H1 (cell line): ENCODE results near the gene GLG1. TPM values are rescaled to one million over a fixed set of nuclear protein-coding genes. Genes with fewer than 3 reads are reported as not detected.
A peak's percentile ranks its signal among the peaks of the same experiment; 100 is the strongest.

Experiments
- CTCF ChIA-PET: fragments of 300-600 bp; sonication (Branson Sonifier 250); formaldehyde crosslinking; loops from one replicate; lab custom pipeline; 2021; ENCODE audit not compliant: partially characterized antibody; lab: Charles Lee
- POLR2A ChIA-PET: fragments of 300-600 bp; sonication (Branson Sonifier 250); formaldehyde crosslinking; loops from one replicate; lab custom pipeline; 2021; ENCODE audit warnings: inconsistent platforms; ENCODE audit not compliant: partially characterized antibody; lab: Charles Lee
- DNase-seq, 2 experiments: peaks; one replicate each; pipeline versions ENCODE4 v3.0.0 to v3.0.0-alpha.2; 2010 to 2022; ENCODE audit warnings: low spot score in 2 of 2, low read depth in 1 of 2, mixed read lengths in 1 of 2
- FAIRE-seq: peaks from 2 replicates; lab custom pipeline; 2011; peaks lifted over from hg19 to GRCh38; lab: Jason Lieb, UNC
- H2AFZ ChIP-seq: 2 replicates; pipeline ENCODE4 v1.8.1; 2012; ENCODE audit warnings: low read length, inconsistent platforms
- H2AK5ac ChIP-seq: 2 replicates; pipeline ENCODE4 v1.6.1; 2013; ENCODE audit warnings: low read depth, low read length
- H2BK120ac ChIP-seq: replicated peaks from 2 replicates; pipeline ENCODE3; 2013; ENCODE audit warnings: low read depth, low read length, inconsistent platforms
- H2BK12ac ChIP-seq: 2 replicates; pipeline ENCODE4 v1.6.1; 2013; ENCODE audit warnings: low read depth, low read length
- H2BK15ac ChIP-seq: 2 replicates; pipeline ENCODE4 v1.6.1; 2013; ENCODE audit warnings: low read length
- H2BK20ac ChIP-seq: 2 replicates; pipeline ENCODE4 v1.6.1; 2013; ENCODE audit warnings: low read length
- H2BK5ac ChIP-seq: 2 replicates; pipeline ENCODE4 v1.6.1; 2013; ENCODE audit warnings: low read depth, low read length
- H3K14ac ChIP-seq: 2 replicates; pipeline ENCODE4 v1.6.1; 2013; ENCODE audit warnings: inconsistent platforms; ENCODE audit not compliant: insufficient read length
- H3K18ac ChIP-seq: 2 replicates; pipeline ENCODE4 v1.6.1; 2013; ENCODE audit warnings: low read length; ENCODE audit errors: extremely low read depth
- H3K23ac ChIP-seq: 2 replicates; pipeline ENCODE4 v1.6.1; 2013; ENCODE audit warnings: inconsistent platforms; ENCODE audit not compliant: insufficient read length
- H3K23me2 ChIP-seq: 2 replicates; pipeline ENCODE4 v1.6.1; 2013; ENCODE audit warnings: low read depth, low read length
- H3K27ac ChIP-seq: 2 replicates; pipeline ENCODE4 v1.6.1; 2011; ENCODE audit warnings: low read depth, low read length, inconsistent platforms
- H3K27me3 ChIP-seq, 4 experiments: replicated peaks in 1 of 4; 1 replicate in 1 of 4; 2 replicates in 3 of 4; pipeline versions ENCODE4 v1.6.1 to v1.8.1; 2011 to 2013; ENCODE audit warnings: low read length in 3 of 4, mild to moderate bottlenecking in 3 of 4, inconsistent platforms in 2 of 4, mixed read lengths in 2 of 4, moderate library complexity in 1 of 4; ENCODE audit not compliant: control insufficient read depth in 3 of 4, insufficient read depth in 3 of 4; ENCODE audit errors: extremely low read depth in 1 of 4
- H3K36me3 ChIP-seq, 4 experiments: 2 replicates each; pipeline versions ENCODE4 v1.6.1 to v1.8.1; 2011 to 2013; ENCODE audit warnings: mild to moderate bottlenecking in 4 of 4, low read length in 3 of 4, moderate library complexity in 2 of 4, control low read depth in 1 of 4, inconsistent platforms in 1 of 4; ENCODE audit not compliant: insufficient read depth in 4 of 4, control insufficient read depth in 2 of 4
- H3K4ac ChIP-seq: replicated peaks from 2 replicates; pipeline ENCODE3; 2013; ENCODE audit warnings: low read length, low read depth, mixed read lengths, inconsistent platforms; ENCODE audit not compliant: insufficient read length
- H3K4me1 ChIP-seq, 4 experiments: replicated peaks in 1 of 4; 1 replicate in 1 of 4; 2 replicates in 3 of 4; pipeline versions ENCODE4 v1.6.1 to v1.8.1; 2011 to 2013; ENCODE audit warnings: low read length in 3 of 4, inconsistent platforms in 2 of 4, mixed read lengths in 1 of 4; ENCODE audit not compliant: insufficient read depth in 4 of 4, control insufficient read depth in 3 of 4
- H3K4me2 ChIP-seq, 2 experiments: 2 replicates each; pipeline versions ENCODE4 v1.6.1 to v1.8.1; 2011 to 2013; ENCODE audit warnings: low read depth in 2 of 2, low read length in 2 of 2, control low read depth in 1 of 2, inconsistent platforms in 1 of 2, mild to moderate bottlenecking in 1 of 2; ENCODE audit not compliant: insufficient read depth in 1 of 2
- H3K4me3 ChIP-seq, 4 experiments: fragments of 200-600, 300-600 bp in 1 of 4; sonication (generic), shearing (Covaris generic), sonication (Bioruptor Twin) in 1 of 4; 2 replicates each; pipeline versions ENCODE4 v1.5.1 to v1.8.1; 2011 to 2016; ENCODE audit warnings: low read length in 4 of 4, low read depth in 3 of 4, control low read depth in 2 of 4, inconsistent platforms in 2 of 4, mild to moderate bottlenecking in 2 of 4, mixed read lengths in 1 of 4, moderate library complexity in 1 of 4; ENCODE audit not compliant: insufficient read depth in 2 of 4; ENCODE audit errors: extremely low read depth in 1 of 4
- H3K56ac ChIP-seq: replicated peaks from 2 replicates; pipeline ENCODE3; 2013; ENCODE audit warnings: low read depth, mild to moderate bottlenecking, mixed read lengths, low read length, inconsistent platforms; ENCODE audit not compliant: insufficient read length
- H3K79me1 ChIP-seq: 2 replicates; pipeline ENCODE4 v1.6.1; 2013; ENCODE audit warnings: low read depth, low read length, control low read depth
- H3K79me2 ChIP-seq, 2 experiments: 2 replicates each; pipeline versions ENCODE4 v1.6.1 to v1.8.1; 2012 to 2013; ENCODE audit warnings: low read length in 2 of 2, mild to moderate bottlenecking in 2 of 2, inconsistent platforms in 1 of 2; ENCODE audit not compliant: insufficient read depth in 2 of 2, control insufficient read depth in 1 of 2
- H3K9ac ChIP-seq, 4 experiments: replicated peaks in 1 of 4; 1 replicate in 1 of 4; 2 replicates in 3 of 4; pipeline versions ENCODE4 v1.6.1 to v1.8.1; 2011 to 2013; ENCODE audit warnings: low read depth in 3 of 4, low read length in 3 of 4, control low read depth in 2 of 4, mild to moderate bottlenecking in 2 of 4, moderate library complexity in 2 of 4, inconsistent platforms in 1 of 4; ENCODE audit errors: extremely low read depth in 1 of 4
- H3K9me3 ChIP-seq, 2 experiments: 2 replicates each; pipeline versions ENCODE4 v1.6.1 to v1.8.1; 2012 to 2013; ENCODE audit warnings: mild to moderate bottlenecking in 2 of 2, moderate library complexity in 2 of 2, control low read depth in 1 of 2, inconsistent platforms in 1 of 2, low read depth in 1 of 2, low read length in 1 of 2, mixed read lengths in 1 of 2; ENCODE audit not compliant: insufficient read depth in 2 of 2
- H4K20me1 ChIP-seq, 2 experiments: replicated peaks in 1 of 2; 2 replicates each; pipeline versions ENCODE3 to v1.8.1; 2011 to 2013; ENCODE audit warnings: inconsistent platforms in 2 of 2, low read length in 2 of 2, mild to moderate bottlenecking in 1 of 2; ENCODE audit not compliant: insufficient read depth in 2 of 2, control insufficient read depth in 1 of 2
- H4K5ac ChIP-seq: 2 replicates; pipeline ENCODE4 v1.6.1; 2013; ENCODE audit warnings: low read length, low read depth, mixed read lengths, inconsistent platforms; ENCODE audit not compliant: insufficient read length
- H4K8ac ChIP-seq: 2 replicates; pipeline ENCODE4 v1.8.0; 2013; ENCODE audit warnings: mild to moderate bottlenecking, moderate library complexity, low read length, inconsistent platforms; ENCODE audit not compliant: insufficient read depth; ENCODE audit errors: extremely low read depth
- H4K91ac ChIP-seq: replicated peaks from 2 replicates; pipeline ENCODE3; 2013; ENCODE audit warnings: low read length, mixed read lengths, inconsistent platforms; ENCODE audit not compliant: insufficient read length
- EGR1 ChIP-seq: IDR thresholded peaks from 2 replicates; pipeline ENCODE4 v1.6.1; 2011; ENCODE audit warnings: low read depth, low read length, borderline replicate concordance
- FOSL1 ChIP-seq: IDR thresholded peaks from 2 replicates; pipeline ENCODE4 v1.6.1; 2011; ENCODE audit warnings: mild to moderate bottlenecking, low read depth, low read length, moderate library complexity; ENCODE audit not compliant: insufficient read depth
- RFX5 ChIP-seq: IDR thresholded peaks from 2 replicates; pipeline ENCODE4 v1.6.1; 2011; ENCODE audit warnings: low read depth, low read length, improper control_type of control experiment, borderline replicate concordance
- RNF2 ChIP-seq: fragments of 200-900, 300-1000 bp; sonication (generic); IDR thresholded peaks from 2 replicates; pipeline ENCODE4 v1.7.1; 2016; ENCODE audit warnings: borderline replicate concordance, low read depth, mild to moderate bottlenecking, antibody characterized with exemption, low read length; ENCODE audit not compliant: poor library complexity, severe bottlenecking; ENCODE audit errors: missing control alignments
- SAP30 ChIP-seq: fragments of 300-600 bp; sonication (generic); IDR thresholded peaks from 2 replicates; pipeline ENCODE4 v1.7.1; 2012; ENCODE audit warnings: low read length, moderate library complexity, mild to moderate bottlenecking, inconsistent platforms; ENCODE audit not compliant: insufficient read depth, insufficient replicate concordance
- SIX5 ChIP-seq: IDR thresholded peaks from 2 replicates; pipeline ENCODE4 v1.6.1; 2011; ENCODE audit warnings: mild to moderate bottlenecking, low read depth, low read length
- WGBS, 2 experiments: shearing (Covaris generic) in 1 of 2; methylation state at CpG; one replicate each; pipeline versions ENCODE4 v1.1.6 to v1.1.7; 2013 to 2015; ENCODE audit warnings: low lambda C conversion rate in 2 of 2, mixed read lengths in 2 of 2, inconsistent platforms in 1 of 2, low coverage in 1 of 2, missing lambda C conversion rate in 1 of 2; ENCODE audit not compliant: insufficient replicate concordance in 2 of 2, insufficient coverage in 1 of 2, insufficient read length in 1 of 2; ENCODE audit errors: extremely low coverage in 1 of 2, missing lambda C conversion rate in 1 of 2; 5-methylcytosine and 5-hydroxymethylcytosine counted together
- long read RNA-seq, 2 experiments: library from RNA in 1 of 2; library from capped mRNA in 1 of 2; stranded (forward); transcript quantifications; one replicate each; pipeline ENCODE4 v2.0.0, GENCODE V29; 2021; ENCODE audit warnings: inconsistent platforms in 1 of 2
- polyA minus RNA-seq, 3 experiments: library from RNA; depleted of rRNA, polyadenylated mRNA; stranded (reverse); fragments of >200 nt; gene quantifications; 1 replicate in 2 of 3; 2 replicates in 1 of 3; pipeline ENCODE4 v1.2.3, GENCODE V29; 2011
- polyA plus RNA-seq, 7 experiments: library from polyadenylated mRNA; depleted of rRNA in 3 of 7; stranded (reverse) in 5 of 7; unstranded in 2 of 7; fragments of >200 nt in 5 of 7; fragments of 200-250 nt in 2 of 7; gene quantifications; 1 replicate in 5 of 7; 2 replicates in 1 of 7; 4 replicates in 1 of 7; pipeline versions ENCODE4 v1.2.1 to v1.2.3, GENCODE V29; 2011 to 2013; ENCODE audit warnings: missing spikeins in 2 of 7, mixed read lengths in 2 of 7
- total RNA-seq: library from RNA; stranded (reverse); fragmentation: NEBNext Ultra II Directional; extraction: Animal tissue kit (Norgen Biotek cat#: 25700); gene quantifications from 2 replicates; pipeline ENCODE4 v1.2.1, GENCODE V29; 2021

GLG1 gene
- 137 and 139 TPM in 2 replicates for total RNA-seq
- 51.6 and 53.4 TPM in 2 replicates for polyA plus RNA-seq (2011; rRNA removed)
- polyA plus RNA-seq (2011; cell fraction: cytosol; rRNA removed), result 69.1 TPM
- 98.3 TPM for polyA plus RNA-seq (2011; cell fraction: nucleus; rRNA removed)
- polyA plus RNA-seq (2012, experiment 1 of 2), result 93.7 to 100 TPM (median 96.3 TPM) in 4 replicates
- polyA plus RNA-seq (2012, experiment 2 of 2), result 11.2 TPM
- polyA plus RNA-seq (2013, experiment 1 of 2), result 164 TPM
- polyA plus RNA-seq (2013, experiment 2 of 2), result 136 TPM
- 174 and 185 TPM in 2 replicates for polyA minus RNA-seq (2011; rRNA and poly(A)+ RNA removed)
- 91.2 TPM for polyA minus RNA-seq (2011; cell fraction: cytosol; rRNA and poly(A)+ RNA removed)
- 89.8 TPM for polyA minus RNA-seq (2011; cell fraction: nucleus; rRNA and poly(A)+ RNA removed)
- long read RNA-seq, experiment 1, full-length matches to known transcripts, result 4 of 56 reads
- long read RNA-seq, experiment 1, partial matches to known transcripts, result 29 of 56 reads
- long read RNA-seq, experiment 1, other reads (novel, unspliced or antisense), result 23 of 56 reads
- long read RNA-seq, experiment 2, full-length matches to known transcripts, result 1 of 23 reads
- long read RNA-seq, experiment 2, partial matches to known transcripts, result 19 of 23 reads
- long read RNA-seq, experiment 2, other reads (novel, unspliced or antisense), result 3 of 23 reads

DNA sequence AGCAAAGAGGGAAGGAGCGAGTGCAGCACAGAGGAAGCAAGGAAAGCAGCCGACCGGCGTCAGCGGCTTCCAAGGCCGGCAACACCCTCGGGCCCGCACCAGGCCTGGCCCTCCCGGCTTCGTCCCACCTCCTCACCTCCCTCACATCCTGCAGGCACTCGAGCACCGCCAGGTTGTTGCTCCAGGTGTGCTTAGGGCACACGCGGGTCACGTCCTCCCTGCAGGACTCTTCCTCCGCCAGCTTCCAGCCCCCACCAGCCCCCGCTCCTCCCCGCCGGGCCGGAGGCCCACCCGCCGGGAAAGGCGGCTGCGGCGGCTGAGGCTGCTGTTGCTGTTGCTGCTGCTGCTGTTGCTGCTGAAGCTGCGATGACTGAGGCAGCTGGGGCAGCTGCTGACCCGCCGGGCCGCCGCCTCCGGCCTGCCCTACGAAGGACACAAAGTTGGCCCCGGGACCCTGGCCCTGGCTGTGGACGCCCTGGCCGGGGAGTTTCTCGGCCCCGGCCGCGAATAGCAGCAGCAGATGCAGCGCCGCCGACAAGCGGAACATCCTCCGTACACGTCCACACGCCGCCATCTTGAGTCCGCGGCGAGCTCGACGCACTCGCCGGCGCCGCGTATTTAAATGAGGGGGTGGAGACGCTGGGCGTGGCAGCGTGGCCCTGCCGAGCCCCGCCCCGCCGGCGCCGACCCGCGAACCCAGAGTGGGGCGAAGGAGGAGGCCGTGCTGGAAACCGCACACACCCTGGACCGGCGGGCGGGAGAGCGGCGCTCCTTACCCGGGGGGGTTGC, at the start of gene GLG1:
TSS of gene GLG1 (minus strand) at position 594 of the 789 bp plus-strand sequence. CDS start at position 574, 20 bp downstream.
- Histone ChIP-seq H2BK12ac (peak within 1 kb of the TSS; percentile 33; the same call in 1 of the 2 replicates), H3K27me3 (no peaks in the 10 kb centered on the region), H3K79me2 (peaks cover 25 to 48% of the 10 kb centered on the region in 2 experiments), H3K27ac (peak within 1 kb of the TSS; percentile 85), H3K4me1 (peaks cover 2 to 7% (median 6%) of the 10 kb centered on the region in 4 experiments; a peak in 5 of 7 replicates), H3K9me3 (no peaks in the 10 kb centered on the region), H3K56ac (peak within 1 kb of the TSS; percentile 92), H3K4me3 (peak within 1 kb of the TSS; percentile 71 to 92 (median 89)), H4K91ac (no peak within 1 kb of the TSS), H2BK5ac (peak within 1 kb of the TSS; percentile 79), H4K20me1 (peaks cover under 1 to 7% of the 10 kb centered on the region in 2 experiments), H3K4me2 (peak within 1 kb of the TSS; percentile 84 to 87), H2BK120ac (peak within 1 kb of the TSS; percentile 62), H3K23me2 (peaks cover 4% of the 10 kb centered on the region), H3K23ac (no peak within 1 kb of the TSS), H3K79me1 (no peaks in the 10 kb centered on the region; the same call in 1 of the 2 replicates), H4K8ac (peak within 1 kb of the TSS; percentile 98), H2AK5ac (no peak within 1 kb of the TSS), H2BK20ac (0 out of 2 replicates have a peak within 1 kb of the TSS, but pooled peaks have one; percentile 84), H3K9ac (peak within 1 kb of the TSS; percentile 86 to 97 (median 96)), H3K18ac (peak within 1 kb of the TSS; percentile 79), H3K36me3 (no peaks in the 10 kb centered on the region), H3K4ac (peak within 1 kb of the TSS; percentile 28), H2AFZ (peak within 1 kb of the TSS; percentile 54; the same call in 1 of the 2 replicates), H2BK15ac (peak within 1 kb of the TSS; percentile 84; the same call in 1 of the 2 replicates), H3K14ac (no peak within 1 kb of the TSS), H4K5ac (peak within 1 kb of the TSS; percentile 90)
- ChIA-PET CTCF (interaction anchor here (0.7 to 1.8 kb wide), 3 partner anchors 16 to 256 kb away, joined by 3 to 8 read pairs (median 6); no protein-coding TSS in a partner anchor), POLR2A (interaction anchor here (0.7 to 4.6 kb wide), 21 partner anchors 10 to 309 kb away, joined by 3 to 27 read pairs (median 4); partner anchors contain the start of gene RFWD3)
- WGBS, 2 experiments, result 1% methylated on average over 51 of the region's 77 CpGs; no CpG with 5 or more reads in 1 of the 2 experiments
- FAIRE-seq, result no peak
- DNase-seq, result peak; percentile 74 to 88
- TF ChIP-seq SAP30 (no peak), EGR1 (no peak), RFX5 (no peak), SIX5 (no peak), RNF2 (no peak), FOSL1 (no peak)
